IMR-90 (cell line): ENCODE measurements around the gene KIF3B. TPM values are rescaled to one million over a fixed set of nuclear protein-coding genes. Genes with fewer than 3 reads are reported as not detected.
A peak's percentile ranks its signal among the peaks of the same experiment; 100 is the strongest.

ENCODE experiments used
- ATAC-seq: fragments of 200-7000 bp; cut with Tn5 transposase; 2 replicates; pipeline ENCODE4 v1.9.1; 2020; ENCODE audit warnings: low read depth, mild to moderate bottlenecking, moderate library complexity
- BruUV-seq: library from RNA; stranded (reverse); fragments of 400-500 nt; replicated peaks from 2 replicates; lab custom pipeline; 2021; lab: Mats Ljungman, UMichigan
- CTCF ChIA-PET: fragments of 300-600 bp; formaldehyde crosslinking; extraction: SDS; loops from one replicate; lab custom pipeline; 2021; ENCODE audit warnings: antibody characterized with exemption; lab: Yijun Ruan, JAX
- POLR2A ChIA-PET: fragments of 300-600 bp; sonication (Branson Sonifier 250); formaldehyde crosslinking; loops from one replicate; lab custom pipeline; 2022; ENCODE audit warnings: antibody characterized with exemption; ENCODE audit not compliant: unreplicated experiment; lab: Charles Lee
- DNase-seq: peaks from one replicate; pipeline ENCODE4 v3.0.0; 2013
- H2AFZ ChIP-seq: replicated peaks from 2 replicates; pipeline ENCODE3; 2013; ENCODE audit warnings: low read length, mild to moderate bottlenecking; ENCODE audit not compliant: poor library complexity
- H2AK5ac ChIP-seq: 2 replicates; pipeline ENCODE4 v1.6.1; 2013; ENCODE audit warnings: low read depth, low read length, inconsistent platforms
- H2AK9ac ChIP-seq: replicated peaks from 2 replicates; pipeline ENCODE3; 2013; ENCODE audit warnings: mild to moderate bottlenecking, low read depth, low read length, moderate library complexity; ENCODE audit not compliant: poor library complexity
- H2BK120ac ChIP-seq: 2 replicates; pipeline ENCODE4 v1.6.1; 2013; ENCODE audit warnings: low read depth, low read length, inconsistent platforms
- H2BK15ac ChIP-seq: 3 replicates; pipeline ENCODE4 v1.6.1; 2013; ENCODE audit warnings: low read depth, low read length, inconsistent platforms
- H2BK20ac ChIP-seq: 2 replicates; pipeline ENCODE4 v1.6.1; 2013; ENCODE audit warnings: low read depth, mild to moderate bottlenecking, inconsistent platforms, low read length, moderate library complexity
- H2BK5ac ChIP-seq: 2 replicates; pipeline ENCODE4 v1.6.1; 2013; ENCODE audit warnings: mild to moderate bottlenecking, low read depth, low read length, inconsistent platforms; ENCODE audit not compliant: poor library complexity, severe bottlenecking
- H3K14ac ChIP-seq: replicated peaks from 2 replicates; pipeline ENCODE4 v1.6.1; 2013; ENCODE audit warnings: low read depth, low read length, inconsistent platforms
- H3K18ac ChIP-seq: 2 replicates; pipeline ENCODE4 v1.6.1; 2013; ENCODE audit warnings: low read depth, low read length, control low read depth
- H3K23ac ChIP-seq: 2 replicates; pipeline ENCODE4 v1.6.1; 2013; ENCODE audit warnings: low read depth, low read length, inconsistent platforms
- H3K27ac ChIP-seq: 2 replicates; pipeline ENCODE4 v1.5.1; 2013; ENCODE audit warnings: mild to moderate bottlenecking, control low read depth, low read length; ENCODE audit not compliant: insufficient read depth
- H3K27me3 ChIP-seq: 2 replicates; pipeline ENCODE4 v1.6.1; 2013; ENCODE audit warnings: low read length; ENCODE audit not compliant: control insufficient read depth, insufficient read depth
- H3K36me3 ChIP-seq: 2 replicates; pipeline ENCODE4 v1.6.1; 2013; ENCODE audit warnings: low read length, mixed read lengths; ENCODE audit not compliant: control insufficient read depth, insufficient read depth
- H3K4ac ChIP-seq: 2 replicates; pipeline ENCODE4 v1.6.1; 2013; ENCODE audit warnings: low read depth, low read length, inconsistent platforms
- H3K4me1 ChIP-seq: 2 replicates; pipeline ENCODE4 v1.6.1; 2013; ENCODE audit warnings: low read length, mixed read lengths; ENCODE audit not compliant: control insufficient read depth, insufficient read depth
- H3K4me2 ChIP-seq: 2 replicates; pipeline ENCODE4 v1.6.1; 2013; ENCODE audit warnings: low read depth, mild to moderate bottlenecking, control low read depth, low read length, moderate library complexity
- H3K4me3 ChIP-seq: 2 replicates; pipeline ENCODE4 v1.5.1; 2013; ENCODE audit warnings: low read depth, mild to moderate bottlenecking, control low read depth, low read length, moderate library complexity; ENCODE audit not compliant: insufficient read depth
- H3K56ac ChIP-seq: 2 replicates; pipeline ENCODE4 v1.6.1; 2013; ENCODE audit warnings: low read length, inconsistent platforms; ENCODE audit not compliant: insufficient read depth; ENCODE audit errors: extremely low read depth
- H3K79me1 ChIP-seq, 2 experiments: 2 replicates each; pipeline ENCODE4 v1.6.1; 2013; ENCODE audit warnings: low read length in 2 of 2, inconsistent platforms in 1 of 2, low read depth in 1 of 2
- H3K9ac ChIP-seq: 2 replicates; pipeline ENCODE4 v1.6.1; 2013; ENCODE audit warnings: low read depth, low read length, control low read depth
- H3K9me1 ChIP-seq: 2 replicates; pipeline ENCODE4 v1.6.1; 2013; ENCODE audit warnings: low read length, inconsistent platforms; ENCODE audit not compliant: insufficient read depth
- H3K9me3 ChIP-seq: 2 replicates; pipeline ENCODE4 v1.6.1; 2013; ENCODE audit warnings: low read length; ENCODE audit not compliant: control insufficient read depth, insufficient read depth
- H4K20me1 ChIP-seq: 2 replicates; pipeline ENCODE4 v1.6.1; 2013; ENCODE audit warnings: low read length, inconsistent platforms; ENCODE audit not compliant: insufficient read depth
- H4K5ac ChIP-seq: 2 replicates; pipeline ENCODE4 v1.6.1; 2013; ENCODE audit warnings: mild to moderate bottlenecking, low read depth, low read length, control low read depth
- H4K8ac ChIP-seq, 2 experiments: 2 replicates each; pipeline ENCODE4 v1.6.1; 2013; ENCODE audit warnings: low read depth in 2 of 2, low read length in 2 of 2, control low read depth in 1 of 2, inconsistent platforms in 1 of 2
- H4K91ac ChIP-seq: 2 replicates; pipeline ENCODE4 v1.6.1; 2013; ENCODE audit warnings: low read depth, low read length, inconsistent platforms; ENCODE audit not compliant: insufficient read depth
- BHLHE40 ChIP-seq: fragments of 150-350 bp; IDR thresholded peaks from 2 replicates; pipeline ENCODE4 v1.6.1; 2016; ENCODE audit warnings: mild to moderate bottlenecking, low read depth, low read length
- CEBPB ChIP-seq: IDR thresholded peaks from 2 replicates; pipeline ENCODE4 v1.6.1; 2012; ENCODE audit warnings: low read depth, low read length, improper control_type of control experiment
- CHD1 ChIP-seq: IDR thresholded peaks from 2 replicates; pipeline ENCODE4 v1.6.1; 2012; ENCODE audit warnings: low read depth, low read length, improper control_type of control experiment
- FOS ChIP-seq: fragments of 150-350 bp; IDR thresholded peaks from 2 replicates; pipeline ENCODE4 v1.6.1; 2016; ENCODE audit warnings: low read depth, low read length
- MAFK ChIP-seq: IDR thresholded peaks from 2 replicates; pipeline ENCODE4 v1.6.1; 2012; ENCODE audit warnings: low read depth, low read length, improper control_type of control experiment
- MAZ ChIP-seq: IDR thresholded peaks from 2 replicates; pipeline ENCODE4 v1.6.1; 2012; ENCODE audit warnings: low read depth, mild to moderate bottlenecking, low read length, improper control_type of control experiment, moderate library complexity, borderline replicate concordance
- MXI1 ChIP-seq: IDR thresholded peaks from 2 replicates; pipeline ENCODE4 v1.6.1; 2012; ENCODE audit warnings: low read depth, mild to moderate bottlenecking, low read length, moderate library complexity, borderline replicate concordance
- NFE2L2 ChIP-seq: fragments of 150-350 bp; IDR thresholded peaks from 2 replicates; pipeline ENCODE4 v1.6.1; 2016; ENCODE audit warnings: low read depth, mild to moderate bottlenecking, low read length
- POLR2A ChIP-seq: IDR thresholded peaks from 2 replicates; pipeline ENCODE4 v1.6.1; 2012; ENCODE audit warnings: mild to moderate bottlenecking, low read depth, low read length
- RAD21 ChIP-seq: IDR thresholded peaks from 2 replicates; pipeline ENCODE4 v1.6.1; 2012; ENCODE audit warnings: low read length, improper control_type of control experiment
- RCOR1 ChIP-seq: IDR thresholded peaks from 2 replicates; pipeline ENCODE4 v1.6.1; 2012; ENCODE audit warnings: mild to moderate bottlenecking, low read length, improper control_type of control experiment; ENCODE audit not compliant: insufficient replicate concordance
- SMC3 ChIP-seq: fragments of 150-350 bp; IDR thresholded peaks from 2 replicates; pipeline ENCODE4 v1.6.1; 2016; ENCODE audit warnings: low read depth, mild to moderate bottlenecking, antibody characterized with exemption, low read length, moderate library complexity
- WGBS, 2 experiments: methylation state at CpG; one replicate each; pipeline versions ENCODE4 v1.1.5 to v1.1.7; 2013; ENCODE audit warnings: missing lambda C conversion rate in 2 of 2; ENCODE audit not compliant: insufficient read length in 1 of 2; ENCODE audit errors: extremely low coverage in 2 of 2; 5-methylcytosine and 5-hydroxymethylcytosine counted together
- dilution Hi-C: fragments of 300-500 bp; cut with HindIII; formaldehyde crosslinking; loops from one replicate; pipeline ENCODE4 v1.14.3; 2018; ENCODE audit warnings: low sequenced_read_pairs; ENCODE audit not compliant: unreplicated experiment
- in situ Hi-C: fragments of 300-500 bp; cut with MboI; formaldehyde crosslinking; loops from 3 replicates; pipeline ENCODE4 v1.14.3; 2019; ENCODE audit warnings: low sequenced_read_pairs, inconsistent platforms, mixed read lengths
- intact Hi-C: fragments of 100-400 bp; cut with micrococcal nuclease; formaldehyde crosslinking; loops from 2 replicates; pipeline ENCODE4 v1.10.0; 2022
- polyA plus RNA-seq, 3 experiments: library from polyadenylated mRNA; depleted of rRNA; stranded (reverse); fragments of >200 nt; gene quantifications; 2 replicates each; pipeline ENCODE4 v1.2.3, GENCODE V29; 2012; ENCODE audit warnings: low replicate concordance in 1 of 3
- total RNA-seq: library from RNA; depleted of rRNA; stranded (reverse); fragments of >200 nt; gene quantifications from 2 replicates; pipeline ENCODE4 v1.2.3, GENCODE V29; 2012
- TF ChIP-seq, protein P1 (sequence below): fragments of 150-350 bp; IDR thresholded peaks from 2 replicates; pipeline ENCODE4 v1.6.1; 2017; ENCODE audit warnings: mild to moderate bottlenecking, antibody characterized with exemption, low read length, low read depth
- TF ChIP-seq, protein P2 (sequence below): fragments of 150-350 bp; IDR thresholded peaks from 2 replicates; pipeline ENCODE4 v1.6.1; 2016; ENCODE audit warnings: low read depth, mild to moderate bottlenecking, low read length, moderate library complexity, borderline replicate concordance

The KIF3B gene
- total and polyA plus RNA-seq, 2 of the 4 experiments (the other 2 are of a cell fraction) = 17.1 to 28.1 TPM

DNA sequence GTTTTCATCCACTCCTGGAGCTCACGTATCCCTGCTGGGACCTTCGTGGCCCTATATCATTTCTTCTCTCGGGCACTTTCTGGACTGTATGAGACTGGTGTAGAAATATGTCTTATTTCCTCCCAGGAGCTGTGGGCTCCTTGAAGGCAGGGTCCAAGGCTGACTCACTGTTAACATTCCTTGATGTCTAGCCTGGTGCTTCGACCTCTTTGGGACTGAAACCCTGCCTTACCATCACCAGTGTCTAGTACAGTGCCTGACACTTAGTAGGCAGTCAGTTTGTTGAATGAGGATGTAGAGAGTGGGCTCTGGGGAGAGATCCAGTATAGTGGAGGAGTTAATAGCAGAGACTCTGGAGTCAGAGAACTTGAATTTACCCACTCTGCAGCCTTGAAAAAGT, 46.2 kb upstream of the KIF3B start:
- Histone ChIP-seq H4K8ac (no peak overlapping the region), H2AK5ac (no peak overlapping the region), H3K4me1 (no peaks in the 10 kb centered on the region), H3K27me3 (no peaks in the 10 kb centered on the region), H3K56ac (no peak overlapping the region), H3K14ac (no peak overlapping the region), H3K27ac (no peak overlapping the region), H2BK120ac (no peak overlapping the region), H3K79me1 (peaks cover 0 to 4% of the 10 kb centered on the region in 2 experiments; a peak in 1 of 4 replicates), H3K18ac (no peak overlapping the region), H2BK5ac (no peak overlapping the region), H2AFZ (no peak overlapping the region), H3K4me3 (no peak overlapping the region), H3K4ac (no peak overlapping the region), H3K23ac (no peak overlapping the region), H3K36me3 (peaks cover 56% of the 10 kb centered on the region), H4K91ac (no peak overlapping the region), H4K20me1 (no peaks in the 10 kb centered on the region), H2AK9ac (no peak overlapping the region), H4K5ac (no peak overlapping the region), H3K9me1 (no peaks in the 10 kb centered on the region), H2BK15ac (no peak overlapping the region), H3K9me3 (no peaks in the 10 kb centered on the region), H3K9ac (no peak overlapping the region), H2BK20ac (no peak overlapping the region), H3K4me2 (no peak overlapping the region)
- TF ChIP-seq BHLHE40 = no peak
- TF ChIP-seq CHD1 = no peak
- no peak for TF ChIP-seq MAZ
- TF ChIP-seq, protein P1, sequence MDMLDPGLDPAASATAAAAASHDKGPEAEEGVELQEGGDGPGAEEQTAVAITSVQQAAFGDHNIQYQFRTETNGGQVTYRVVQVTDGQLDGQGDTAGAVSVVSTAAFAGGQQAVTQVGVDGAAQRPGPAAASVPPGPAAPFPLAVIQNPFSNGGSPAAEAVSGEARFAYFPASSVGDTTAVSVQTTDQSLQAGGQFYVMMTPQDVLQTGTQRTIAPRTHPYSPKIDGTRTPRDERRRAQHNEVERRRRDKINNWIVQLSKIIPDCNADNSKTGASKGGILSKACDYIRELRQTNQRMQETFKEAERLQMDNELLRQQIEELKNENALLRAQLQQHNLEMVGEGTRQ = no peak
- no peak for TF ChIP-seq POLR2A
- TF ChIP-seq SMC3 = no peak
- no peak for TF ChIP-seq NFE2L2
- no peak for TF ChIP-seq MXI1
- TF ChIP-seq, protein P2, sequence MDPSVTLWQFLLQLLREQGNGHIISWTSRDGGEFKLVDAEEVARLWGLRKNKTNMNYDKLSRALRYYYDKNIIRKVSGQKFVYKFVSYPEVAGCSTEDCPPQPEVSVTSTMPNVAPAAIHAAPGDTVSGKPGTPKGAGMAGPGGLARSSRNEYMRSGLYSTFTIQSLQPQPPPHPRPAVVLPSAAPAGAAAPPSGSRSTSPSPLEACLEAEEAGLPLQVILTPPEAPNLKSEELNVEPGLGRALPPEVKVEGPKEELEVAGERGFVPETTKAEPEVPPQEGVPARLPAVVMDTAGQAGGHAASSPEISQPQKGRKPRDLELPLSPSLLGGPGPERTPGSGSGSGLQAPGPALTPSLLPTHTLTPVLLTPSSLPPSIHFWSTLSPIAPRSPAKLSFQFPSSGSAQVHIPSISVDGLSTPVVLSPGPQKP = no peak
- no peak for TF ChIP-seq FOS
- TF ChIP-seq RCOR1 = no peak
- no peak for TF ChIP-seq RAD21
- no peak for TF ChIP-seq MAFK
- TF ChIP-seq CEBPB = no peak
- BruUV-seq = no TSS peak
- dilution Hi-C loops (no loop called here), intact Hi-C loops (no loop called here), in situ Hi-C loops (no loop called here)
- WGBS, 2 experiments = no CpG with 5 or more reads among the region's 4 CpGs
- ChIA-PET POLR2A (no interaction called here), CTCF (no interaction called here)
- ATAC-seq (peak; percentile 35; the same call in 1 of the 2 replicates), DNase-seq (peak; percentile 10)
